ENCODE results near the gene RABGGTA.
"Not testable (repeated sequence)": the region's sequence is repeated elsewhere in the genome, so short reads cannot be mapped to it uniquely, and the experiment has no call there.

RABGGTA gene

GRCh38 chr14:24247422-24247821, 24.0 kb downstream of the RABGGTA start:
- Histone ChIP-seq H3K4me3 (no peak overlapping the region), H3K9ac (no peak overlapping the region), H3K4me2 (no peak overlapping the region; the same call in 1 of the 2 replicates), H3K4me1 (peaks cover 31% of the 10 kb centered on the region), H3K9me3 (no peaks in the 10 kb centered on the region), H4K20me1 (no peaks in the 10 kb centered on the region), H3K36me3 (no peaks in the 10 kb centered on the region), H3K27me3 (no peaks in the 10 kb centered on the region), H3K27ac (no peak overlapping the region)
- TF ChIP-seq Cebpa-rat (IDR thresholded peaks at IDR 0.05), result no peak

GRCh38 chr14:24246765-24247212, 24.6 kb downstream of the RABGGTA start:
- Histone ChIP-seq H3K27me3 (no peaks in the 10 kb centered on the region), H4K20me1 (peaks cover 4% of the 10 kb centered on the region), H3K9me3 (no peaks in the 10 kb centered on the region), H3K36me3 (no peaks in the 10 kb centered on the region), H3K4me2 (peak overlapping the region; percentile 21; the same call in 1 of the 2 replicates), H3K4me1 (peaks cover 33% of the 10 kb centered on the region), H3K9ac (0 out of 2 replicates have a peak overlapping the region, but pooled peaks have one; percentile 27), H3K4me3 (no peak overlapping the region), H3K27ac (no peak overlapping the region)
- no peak for TF ChIP-seq Cebpa-rat (IDR thresholded peaks at IDR 0.05)

- H3K4me2 ChIP-seq, H3K36me3 ChIP-seq, H3K9me3 ChIP-seq, H3K27me3 ChIP-seq, H3K4me3 ChIP-seq, H3K27ac ChIP-seq, H3K9ac ChIP-seq: not testable (repeated sequence)
- peaks cover 41% of the 10 kb centered on the region for H3K4me1 ChIP-seq
- peaks cover 18% of the 10 kb centered on the region for H4K20me1 ChIP-seq
Observed at GRCh38 chr14:24245350-24245749, 26.0 kb downstream of the RABGGTA start.

- H3K9ac ChIP-seq, result peak overlapping the region; percentile 92
- peaks cover 38% of the 10 kb centered on the region for H4K20me1 ChIP-seq
- no peaks in the 10 kb centered on the region for H3K27me3 ChIP-seq
- peak overlapping the region; percentile 97 for H3K27ac ChIP-seq
- peaks cover 55% of the 10 kb centered on the region for H3K4me1 ChIP-seq
- peaks cover 28% of the 10 kb centered on the region for H3K36me3 ChIP-seq
- no peak for TF ChIP-seq Cebpa-rat (IDR thresholded peaks at IDR 0.05)
- H3K4me3 ChIP-seq, result peak overlapping the region; percentile 82
- no peaks in the 10 kb centered on the region for H3K9me3 ChIP-seq
- H3K4me2 ChIP-seq, result peak overlapping the region; percentile 99
Observed at GRCh38 chr14:24243336-24243836, 28.0 kb downstream of the RABGGTA start.

- H3K27ac ChIP-seq, result peak overlapping the region; percentile 97
Observed at GRCh38 chr14:24241829-24242443, 29.5 kb downstream of the RABGGTA start.

GRCh38 chr14:24240110-24240918, 31.1 kb downstream of the RABGGTA start:
- Histone ChIP-seq H4K20me1 (peaks cover 46% of the 10 kb centered on the region), H3K9me3 (no peaks in the 10 kb centered on the region), H3K36me3 (peaks cover 59% of the 10 kb centered on the region), H3K27ac (no peak overlapping the region), H3K4me1 (peaks cover 50% of the 10 kb centered on the region), H3K27me3 (no peaks in the 10 kb centered on the region), H3K9ac (peak overlapping the region; percentile 32), H3K4me2 (peak overlapping the region; percentile 99), H3K4me3 (no peak overlapping the region)
- no peak for TF ChIP-seq Cebpa-rat (IDR thresholded peaks at IDR 0.05)

More at GRCh38 chr14:24241829-24242443, 29.5 kb downstream of the RABGGTA start:
- TF ChIP-seq Cebpa-rat (IDR thresholded peaks at IDR 0.05), result no peak
- Histone ChIP-seq H3K4me1 (peaks cover 51% of the 10 kb centered on the region), H3K27me3 (no peaks in the 10 kb centered on the region), H3K4me2 (peak overlapping the region; percentile 99), H3K9me3 (no peaks in the 10 kb centered on the region), H3K9ac (peak overlapping the region; percentile 92), H3K36me3 (peaks cover 43% of the 10 kb centered on the region), H4K20me1 (peaks cover 46% of the 10 kb centered on the region), H3K4me3 (peak overlapping the region; percentile 82)

GRCh38 chr14:24238527-24239037, 32.8 kb downstream of the RABGGTA start:
- peaks cover 58% of the 10 kb centered on the region for H3K4me1 ChIP-seq
- no peaks in the 10 kb centered on the region for H3K9me3 ChIP-seq
- peaks cover 72% of the 10 kb centered on the region for H3K36me3 ChIP-seq
- H3K27me3 ChIP-seq, result no peaks in the 10 kb centered on the region
- no peak for TF ChIP-seq Cebpa-rat (IDR thresholded peaks at IDR 0.05)
- H3K4me2 ChIP-seq, result peak overlapping the region; percentile 99; the same call in 1 of the 2 replicates
- H3K4me3 ChIP-seq, result no peak overlapping the region
- peaks cover 46% of the 10 kb centered on the region for H4K20me1 ChIP-seq
- H3K27ac ChIP-seq, result no peak overlapping the region
- H3K9ac ChIP-seq, result no peak overlapping the region

GRCh38 chr14:24238123-24238522, 33.3 kb downstream of the RABGGTA start:
- Histone ChIP-seq H3K36me3 (peaks cover 72% of the 10 kb centered on the region), H3K9me3 (no peaks in the 10 kb centered on the region), H4K20me1 (peaks cover 46% of the 10 kb centered on the region), H3K4me2 (no peak overlapping the region), H3K4me3 (no peak overlapping the region), H3K27ac (no peak overlapping the region), H3K27me3 (no peaks in the 10 kb centered on the region), H3K9ac (no peak overlapping the region), H3K4me1 (peaks cover 58% of the 10 kb centered on the region)
- TF ChIP-seq Cebpa-rat (IDR thresholded peaks at IDR 0.05), result no peak

- no peak overlapping the region for H3K27ac ChIP-seq
- no peak overlapping the region for H3K9ac ChIP-seq
- peaks cover 59% of the 10 kb centered on the region for H3K4me1 ChIP-seq
- no peak overlapping the region for H3K4me3 ChIP-seq
- no peak overlapping the region for H3K4me2 ChIP-seq
- TF ChIP-seq Cebpa-rat (IDR thresholded peaks at IDR 0.05), result no peak
- H3K36me3 ChIP-seq, result peaks cover 72% of the 10 kb centered on the region
- no peaks in the 10 kb centered on the region for H3K9me3 ChIP-seq
- no peaks in the 10 kb centered on the region for H3K27me3 ChIP-seq
- peaks cover 46% of the 10 kb centered on the region for H4K20me1 ChIP-seq
Observed at GRCh38 chr14:24237463-24237955, 33.9 kb downstream of the RABGGTA start.

Measured in BLaER1 (cell line).